NCI-H128 (cell line): ENCODE data around the gene TPCN2.
"Not testable (repeated sequence)": the region's sequence is repeated elsewhere in the genome, so short reads cannot be mapped to it uniquely, and the experiment has no call there.

ENCODE experiments used
- DNase-seq: peaks from one replicate; lab custom pipeline; 2025; ENCODE audit not compliant: unreplicated experiment; lab: John Stamatoyannopoulos, UW

TPCN2 gene

DNA sequence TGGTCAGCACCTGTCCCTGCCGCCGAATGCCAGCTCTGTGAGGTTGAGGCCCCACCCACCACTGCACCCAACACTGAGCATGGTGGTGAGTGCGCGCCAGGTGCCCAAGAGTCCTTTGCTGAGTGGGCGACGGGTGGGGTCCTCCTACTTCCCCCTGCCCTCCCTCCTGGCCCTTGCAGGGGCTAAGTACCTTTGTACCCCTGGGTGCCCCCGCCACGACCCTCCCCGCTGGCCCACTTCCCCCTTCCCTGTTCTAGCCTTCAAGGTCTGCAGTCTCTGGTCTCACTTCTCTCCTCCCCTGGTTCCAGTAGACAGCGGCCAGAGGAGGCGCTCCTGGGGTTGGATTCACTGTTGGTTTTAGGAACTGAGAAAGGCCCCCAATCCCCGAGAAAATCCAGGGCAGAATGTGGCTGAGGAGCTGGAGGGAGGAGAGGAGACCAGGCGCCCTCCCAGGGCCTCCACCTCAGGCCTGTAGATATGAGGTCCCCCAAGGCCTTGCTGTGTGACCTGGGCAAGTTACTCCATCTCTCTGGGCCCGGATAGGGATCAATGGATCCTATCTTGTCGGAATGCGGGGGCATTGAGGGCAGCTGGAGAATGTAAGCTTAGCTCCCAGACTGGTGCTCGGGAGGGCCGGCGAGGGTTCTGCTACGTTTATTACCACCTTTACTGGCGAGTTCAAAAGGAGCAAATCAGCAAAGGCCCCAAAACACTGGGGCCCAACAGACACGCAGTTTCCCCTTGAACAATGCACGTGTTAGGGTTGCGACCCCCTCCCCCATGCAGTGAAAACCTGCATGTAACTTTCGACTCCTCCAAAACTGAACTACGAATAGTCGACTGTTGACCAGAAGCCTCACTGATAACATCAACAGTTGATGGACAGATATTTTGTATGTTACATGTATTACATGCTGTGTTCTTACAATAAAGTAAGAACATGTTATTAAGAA, 75.1 kb downstream of the TPCN2 start:
- DNase-seq: no peak

GRCh38 chr11:69125861-69126260, 77.1 kb downstream of the TPCN2 start:
- DNase-seq: no peak

- no peak for DNase-seq
These were observed 77.6 kb downstream of the TPCN2 start for GRCh38 chr11:69126286-69126685.

- no peak for DNase-seq
These were observed 78.5 kb downstream of the TPCN2 start for GRCh38 chr11:69127081-69127850.

- DNase-seq: no peak
These were observed 79.2 kb downstream of the TPCN2 start for GRCh38 chr11:69127884-69128283.

DNA sequence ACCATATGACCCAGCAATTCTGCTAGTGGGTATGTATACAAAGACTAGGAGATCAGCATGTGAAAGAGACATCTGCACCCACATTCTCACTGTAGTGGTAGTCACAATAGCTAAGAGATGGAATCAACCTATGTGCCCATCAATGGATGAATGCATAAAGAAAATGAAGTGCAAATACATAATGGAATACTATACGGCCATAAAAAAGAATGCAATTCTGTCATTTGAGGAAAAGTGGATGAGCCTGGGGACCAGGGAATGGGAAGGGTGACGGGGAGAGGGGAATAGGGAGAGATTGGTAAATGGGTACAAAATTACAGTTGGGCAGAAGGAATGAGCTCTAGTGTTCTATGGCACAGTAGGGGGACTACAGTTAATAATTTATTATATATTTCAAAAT, 80.3 kb downstream of the TPCN2 start:
- no peak for DNase-seq

DNA sequence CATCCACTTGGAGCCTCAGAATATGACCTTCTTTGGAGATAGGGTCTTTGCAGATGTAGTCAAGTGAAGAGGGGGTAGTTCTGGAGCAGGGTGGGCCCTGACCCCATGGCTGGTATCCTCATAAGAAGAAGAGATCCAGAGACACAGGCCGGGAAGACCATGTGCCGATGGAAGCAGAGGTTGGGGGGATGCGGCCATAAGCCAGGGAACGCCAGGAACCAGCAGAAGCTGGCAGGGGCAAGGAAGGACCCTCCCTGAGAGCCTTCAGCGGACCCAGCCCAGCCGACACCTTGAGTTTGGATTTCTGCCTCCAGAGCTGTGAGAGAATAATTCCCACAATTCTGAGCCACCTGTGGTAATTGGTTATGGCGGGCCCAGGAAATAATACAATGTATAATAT, 80.9 kb downstream of the TPCN2 start:
- DNase-seq: no peak

- DNase-seq: no peak
These were observed 81.9 kb downstream of the TPCN2 start for GRCh38 chr11:69130654-69131053.

GRCh38 chr11:69131121-69131566, 82.4 kb downstream of the TPCN2 start:
- DNase-seq: no peak

GRCh38 chr11:69131644-69132300, 83.0 kb downstream of the TPCN2 start:
- no peak for DNase-seq

- DNase-seq: no peak
These were observed 83.6 kb downstream of the TPCN2 start for GRCh38 chr11:69132301-69132670.

DNA sequence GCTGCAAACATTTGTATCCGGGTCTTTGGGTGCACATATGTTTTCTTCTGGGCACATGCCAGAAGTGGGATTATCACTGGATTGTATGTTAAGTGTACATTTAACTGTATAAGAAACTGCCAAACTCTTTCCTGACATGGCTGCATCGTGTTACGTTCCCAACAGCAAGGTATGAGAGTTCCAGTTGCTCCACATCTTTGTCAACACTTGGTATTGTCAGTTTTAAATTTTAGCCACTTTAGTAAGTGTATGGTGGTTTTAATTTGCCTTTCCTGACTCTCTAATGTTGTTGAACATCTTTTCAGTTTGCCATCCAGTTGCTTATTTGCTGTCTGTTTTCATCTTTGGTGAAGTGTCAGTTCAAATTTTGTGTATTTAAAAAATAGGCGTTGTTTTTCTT, 84.5 kb downstream of the TPCN2 start:
- DNase-seq: no peak

GRCh38 chr11:69134182-69134581, 85.5 kb downstream of the TPCN2 start:
- not testable (repeated sequence) for DNase-seq

- no peak for DNase-seq
These were observed 86.2 kb downstream of the TPCN2 start for GRCh38 chr11:69134957-69135356.

DNA sequence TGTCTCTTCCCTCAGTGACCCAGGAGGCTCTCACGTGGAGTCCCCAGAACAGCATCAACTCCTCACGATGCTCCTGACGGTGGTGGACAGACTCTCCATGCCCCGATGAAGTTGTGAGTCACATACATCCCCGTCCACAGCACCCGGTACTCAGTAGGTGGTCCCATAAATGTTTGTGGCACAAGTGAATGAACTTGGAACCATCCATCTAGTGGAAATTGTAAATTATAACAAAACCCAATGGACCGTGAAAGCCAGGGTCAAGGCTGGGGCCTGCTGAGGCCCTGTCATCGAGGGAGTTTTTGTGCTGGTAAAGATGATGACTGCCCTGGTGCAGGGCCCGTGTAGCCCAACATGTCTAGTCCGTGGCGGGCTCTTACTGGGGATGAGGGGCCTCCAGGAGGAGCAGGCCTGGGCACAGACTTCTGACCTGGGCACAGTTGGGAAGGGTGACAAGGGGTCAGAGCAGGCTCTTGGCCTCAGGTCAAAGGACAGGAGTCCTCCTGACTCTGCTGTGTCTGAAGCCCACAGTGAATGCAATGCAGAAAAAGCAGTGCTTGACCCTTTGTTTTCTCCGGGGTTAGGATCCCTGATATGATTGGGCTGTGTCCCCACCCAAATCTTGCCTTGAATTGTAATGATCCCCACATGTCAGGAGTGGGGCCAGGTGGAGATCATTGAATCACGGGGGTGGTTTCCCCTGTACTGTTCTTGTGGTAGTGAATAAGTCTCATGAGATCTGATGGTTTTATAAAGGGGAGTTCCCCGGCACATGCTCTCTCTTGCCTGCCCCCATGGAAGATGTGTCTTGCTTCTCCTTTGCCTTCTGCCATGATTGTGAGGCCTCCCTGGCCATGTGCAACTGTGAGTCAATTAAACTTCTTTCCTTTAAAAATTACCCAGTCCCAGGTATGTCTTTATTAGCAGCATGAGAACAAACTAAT, 87.0 kb downstream of the TPCN2 start:
- no peak for DNase-seq

DNA sequence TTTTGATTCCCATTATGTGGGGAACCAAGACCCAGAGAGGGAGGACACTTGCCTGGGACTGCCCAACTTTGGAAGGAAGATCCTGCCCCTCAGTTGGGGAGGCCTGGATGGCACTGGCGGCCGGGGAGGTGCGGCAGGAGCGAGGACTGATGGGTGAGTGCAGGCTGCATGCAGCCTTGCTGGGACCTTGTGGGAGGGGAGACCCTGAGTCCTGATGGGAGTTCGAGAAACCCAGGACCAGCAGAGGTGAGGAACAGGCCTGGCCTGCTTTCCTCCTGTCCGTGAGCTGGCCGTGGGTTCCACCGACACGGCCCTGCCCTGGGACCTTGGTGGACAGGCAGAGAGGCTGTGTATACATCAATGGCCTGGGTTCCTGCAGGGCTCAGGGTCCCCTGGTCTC, 87.7 kb downstream of the TPCN2 start:
- DNase-seq: no peak

DNA sequence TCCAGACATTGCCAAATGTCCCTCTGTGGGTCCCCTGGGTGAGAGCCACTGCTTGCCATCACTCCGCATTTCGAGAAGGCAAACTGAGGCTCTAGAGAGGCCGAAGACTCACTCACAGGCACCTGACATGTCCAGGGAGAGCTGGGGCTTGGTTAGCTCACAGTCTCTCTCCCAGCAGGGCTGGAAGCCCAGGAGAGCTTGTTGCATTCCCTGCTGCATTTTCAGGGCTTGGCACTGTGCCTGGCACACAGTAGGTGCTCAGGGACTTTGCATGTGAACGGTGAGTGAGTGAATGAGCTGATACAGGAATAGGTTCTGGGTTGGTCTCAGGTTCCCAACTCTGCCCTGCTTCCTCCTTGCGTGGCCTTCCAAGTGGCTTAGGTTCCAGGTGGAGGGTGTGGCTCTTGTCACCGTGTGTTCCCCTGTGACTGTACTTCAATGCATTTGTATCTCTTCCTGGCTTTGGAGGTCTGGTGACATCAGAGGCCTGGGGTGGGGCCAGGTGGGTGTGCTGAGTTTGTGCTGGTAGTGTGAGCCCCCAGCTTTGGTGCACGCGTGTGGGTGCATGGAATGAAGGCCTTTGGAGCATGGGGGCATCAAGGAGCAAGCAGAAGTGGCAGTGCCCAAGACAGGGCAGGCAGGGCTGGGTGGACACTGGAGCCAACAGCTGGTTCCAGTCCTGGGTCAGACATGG, 88.6 kb downstream of the TPCN2 start:
- DNase-seq: no peak

DNA sequence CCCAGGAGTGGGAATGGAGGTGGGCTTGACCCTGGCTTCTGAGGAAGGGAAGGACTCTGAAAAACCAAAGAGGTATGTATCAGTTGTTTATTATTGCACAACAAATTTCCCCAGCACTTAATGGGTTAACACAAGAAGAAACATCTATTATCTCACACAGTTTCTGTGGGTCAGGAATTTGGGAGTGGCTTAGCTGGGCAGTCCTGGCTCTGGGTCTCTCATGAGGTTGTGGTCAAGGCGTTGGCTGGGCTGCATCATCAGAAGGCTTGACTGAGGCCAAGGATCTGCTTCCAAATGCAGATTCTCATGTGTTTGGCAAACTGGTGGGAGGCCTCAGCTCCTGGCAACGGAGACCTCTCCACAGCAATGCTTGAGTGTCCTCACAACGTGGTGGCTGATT, 89.5 kb downstream of the TPCN2 start:
- no peak for DNase-seq

DNA sequence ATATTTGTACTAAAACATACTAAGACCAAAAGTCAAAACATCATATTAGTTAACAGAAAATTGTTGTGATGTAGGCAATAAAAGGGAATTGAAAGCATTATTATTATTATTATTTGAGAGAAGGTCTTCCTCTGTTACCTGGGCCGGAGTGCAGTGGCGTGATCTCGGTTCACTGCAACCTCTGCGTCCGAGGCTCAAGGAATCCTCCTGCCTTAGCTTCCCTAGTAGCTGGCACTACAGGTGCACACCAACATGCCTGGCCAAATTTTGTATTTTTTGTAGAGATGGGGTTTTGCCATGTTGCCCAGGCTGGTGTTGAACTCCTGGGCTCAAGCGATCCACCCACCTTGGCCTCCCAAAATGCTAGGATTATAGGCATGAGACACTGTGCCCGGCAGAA, 91.4 kb downstream of the TPCN2 start:
- DNase-seq: not testable (repeated sequence)

GRCh38 chr11:69140635-69141034, 91.9 kb downstream of the TPCN2 start:
- no peak for DNase-seq
